ENCODE data around the gene TAF4. TPM values are rescaled to one million over a fixed set of nuclear protein-coding genes. Genes with fewer than 3 reads are reported as not detected.

The TAF4 gene
- total and polyA plus RNA-seq, 2 donors from 2014 or later, result 3.7 to 18.4 TPM

GRCh38 chr20:62089393-62089792, 23.7 kb upstream of the TAF4 start:
- intact Hi-C loops (cut with DNase I), result no loop called here
- no peak overlapping the region for H3K9ac ChIP-seq (ENCODE audit: low read length in 3 of 3)
- peaks cover 0 to 3% (median 0%) of the 10 kb centered on the region in 3 donors for H3K4me1 ChIP-seq (ENCODE audit: control insufficient read depth in 2 of 3, insufficient read depth in 2 of 3, low read depth in 1 of 3, low read length in 3 of 3)
- no peaks in the 10 kb centered on the region for H3K9me3 ChIP-seq (ENCODE audit: control insufficient read depth in 2 of 3, insufficient read depth in 1 of 3, low read length in 3 of 3)
- FAIRE-seq (peak; percentile 50), DNase-seq (no peak)
- no peak overlapping the region for H3K27ac ChIP-seq (ENCODE audit: low read depth in 2 of 2, low read length in 2 of 2)
- H3K4me3 ChIP-seq (ENCODE audit: low read length in 3 of 3), result no peak overlapping the region
- TF ChIP-seq CTCF (IDR thresholded peaks at IDR 0.05; ENCODE audit: borderline replicate concordance, extremely low read depth, insufficient read depth), result no peak
- no peaks in the 10 kb centered on the region for H3K36me3 ChIP-seq (ENCODE audit: control insufficient read depth in 2 of 3, insufficient read depth in 3 of 3, low read length in 3 of 3)
- H3K27me3 ChIP-seq (ENCODE audit: control insufficient read depth, insufficient read depth, low read length), result no peaks in the 10 kb centered on the region

- DNase-seq, result no peak
- Histone ChIP-seq H3K4me1 (ENCODE audit: control insufficient read depth in 2 of 3, insufficient read depth in 2 of 3, low read depth in 1 of 3, low read length in 3 of 3) (peaks cover 0 to 3% (median 0%) of the 10 kb centered on the region in 3 donors), H3K4me3 (ENCODE audit: low read length in 3 of 3) (peak overlapping the region in 1 of 3 donors; percentile 26), H3K9ac (ENCODE audit: low read length in 3 of 3) (no peak overlapping the region), H3K27me3 (ENCODE audit: control insufficient read depth, insufficient read depth, low read length) (no peaks in the 10 kb centered on the region), H3K27ac (ENCODE audit: low read depth in 2 of 2, low read length in 2 of 2) (no peak overlapping the region), H3K36me3 (ENCODE audit: control insufficient read depth in 2 of 3, insufficient read depth in 3 of 3, low read length in 3 of 3) (no peaks in the 10 kb centered on the region), H3K9me3 (ENCODE audit: control insufficient read depth in 2 of 3, insufficient read depth in 1 of 3, low read length in 3 of 3) (no peaks in the 10 kb centered on the region)
- intact Hi-C loops (cut with DNase I), result no loop called here
- FAIRE-seq, result no peak
- no peak for TF ChIP-seq CTCF (IDR thresholded peaks at IDR 0.05; ENCODE audit: borderline replicate concordance, extremely low read depth, insufficient read depth)
These were observed 22.8 kb upstream of the TAF4 start for GRCh38 chr20:62088258-62089127.

- Histone ChIP-seq H3K9ac (ENCODE audit: low read length in 3 of 3) (no peak overlapping the region), H3K36me3 (ENCODE audit: control insufficient read depth in 2 of 3, insufficient read depth in 3 of 3, low read length in 3 of 3) (no peaks in the 10 kb centered on the region), H3K4me3 (ENCODE audit: low read length in 3 of 3) (no peak overlapping the region), H3K4me1 (ENCODE audit: control insufficient read depth in 2 of 3, insufficient read depth in 2 of 3, low read depth in 1 of 3, low read length in 3 of 3) (peaks cover 0 to 3% (median 0%) of the 10 kb centered on the region in 3 donors), H3K27me3 (ENCODE audit: control insufficient read depth, insufficient read depth, low read length) (no peaks in the 10 kb centered on the region), H3K27ac (ENCODE audit: low read depth in 2 of 2, low read length in 2 of 2) (no peak overlapping the region), H3K9me3 (ENCODE audit: control insufficient read depth in 2 of 3, insufficient read depth in 1 of 3, low read length in 3 of 3) (no peaks in the 10 kb centered on the region)
- TF ChIP-seq CTCF (IDR thresholded peaks at IDR 0.05; ENCODE audit: borderline replicate concordance, extremely low read depth, insufficient read depth), result no peak
- intact Hi-C loops (cut with DNase I), result no loop called here
- FAIRE-seq, result no peak
- no peak for DNase-seq
These were observed 22.0 kb upstream of the TAF4 start for GRCh38 chr20:62087632-62088031.

All from kidney (tissue), 14 donors.